ENCODE results near the gene CDHR3. TPM values are rescaled to one million over a fixed set of nuclear protein-coding genes. Genes with fewer than 3 reads are reported as not detected.

Gene CDHR3
- total RNA-seq, 1 donor from 2014 or later: 10.6 TPM

DNA sequence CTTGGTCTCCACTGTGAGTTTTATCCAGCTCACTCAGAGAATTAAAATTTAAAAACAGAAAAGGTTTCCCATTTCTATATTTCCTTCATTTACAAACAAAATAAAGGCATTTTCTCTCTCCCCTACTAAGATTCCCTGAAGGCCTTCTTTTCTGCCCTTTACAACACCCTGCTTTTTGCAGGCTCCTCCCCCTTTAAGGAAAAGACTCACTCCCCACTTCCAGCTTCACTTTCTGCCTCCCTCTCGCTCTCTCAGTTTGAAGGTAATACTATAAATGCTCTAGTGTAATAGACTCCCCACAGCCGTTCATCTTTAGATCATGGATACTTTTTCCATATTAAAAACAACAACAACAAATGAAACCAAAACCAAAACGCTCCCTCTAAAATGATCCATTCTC is 53.3 kb downstream of the CDHR3 start:
- no peak for TF ChIP-seq CTCF (IDR thresholded peaks at IDR 0.05; ENCODE audit: unreplicated experiment)
- Mint-ChIP-seq H3K36me3 (ENCODE audit: low read depth, unreplicated experiment) (no peaks in the 10 kb centered on the region), H3K27me3 (ENCODE audit: unreplicated experiment) (peaks cover 2% of the 10 kb centered on the region), H3K4me1 (ENCODE audit: unreplicated experiment) (peaks cover 2% of the 10 kb centered on the region), H3K4me3 (ENCODE audit: unreplicated experiment) (no peak overlapping the region), H3K27ac (ENCODE audit: unreplicated experiment) (no peak overlapping the region), H3K9me3 (ENCODE audit: unreplicated experiment) (no peaks in the 10 kb centered on the region)
- no peak for DNase-seq (ENCODE audit: low spot score)

DNA sequence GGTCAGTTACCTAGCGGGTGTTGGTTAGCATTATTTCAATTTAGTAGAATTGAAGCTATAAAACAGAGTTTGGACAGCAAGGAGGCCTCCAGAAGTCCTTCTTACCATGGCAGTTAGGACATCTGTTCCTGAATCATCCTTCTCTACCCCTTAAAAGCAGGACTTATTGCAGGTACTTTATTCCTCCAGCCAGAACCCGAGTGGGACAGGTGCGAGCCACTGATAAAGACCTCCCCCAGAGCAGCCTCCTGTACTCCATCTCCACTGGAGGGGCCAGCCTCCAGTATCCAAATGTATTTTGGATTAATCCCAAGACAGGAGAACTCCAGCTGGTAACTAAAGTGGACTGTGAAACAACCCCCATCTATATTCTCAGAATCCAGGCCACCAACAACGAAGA is 54.6 kb downstream of the CDHR3 start:
- no peaks in the 10 kb centered on the region for H3K9me3 Mint-ChIP-seq (ENCODE audit: unreplicated experiment)
- H3K4me1 Mint-ChIP-seq (ENCODE audit: unreplicated experiment): peaks cover 2% of the 10 kb centered on the region
- no peak overlapping the region for H3K4me3 Mint-ChIP-seq (ENCODE audit: unreplicated experiment)
- H3K36me3 Mint-ChIP-seq (ENCODE audit: low read depth, unreplicated experiment): no peaks in the 10 kb centered on the region
- no peak overlapping the region for H3K27ac Mint-ChIP-seq (ENCODE audit: unreplicated experiment)
- TF ChIP-seq CTCF (IDR thresholded peaks at IDR 0.05; ENCODE audit: unreplicated experiment): no peak
- no peak for DNase-seq (ENCODE audit: low spot score)
- peaks cover 3% of the 10 kb centered on the region for H3K27me3 Mint-ChIP-seq (ENCODE audit: unreplicated experiment)

GRCh38 chr7:106018566-106019469 is 55.8 kb downstream of the CDHR3 start:
- Mint-ChIP-seq H3K4me3 (ENCODE audit: unreplicated experiment) (no peak overlapping the region), H3K9me3 (ENCODE audit: unreplicated experiment) (no peaks in the 10 kb centered on the region), H3K27ac (ENCODE audit: unreplicated experiment) (no peak overlapping the region), H3K4me1 (ENCODE audit: unreplicated experiment) (peaks cover 2% of the 10 kb centered on the region), H3K27me3 (ENCODE audit: unreplicated experiment) (peaks cover 3% of the 10 kb centered on the region), H3K36me3 (ENCODE audit: low read depth, unreplicated experiment) (no peaks in the 10 kb centered on the region)
- no peak for TF ChIP-seq CTCF (IDR thresholded peaks at IDR 0.05; ENCODE audit: unreplicated experiment)
- DNase-seq (ENCODE audit: low spot score): no peak

DNA sequence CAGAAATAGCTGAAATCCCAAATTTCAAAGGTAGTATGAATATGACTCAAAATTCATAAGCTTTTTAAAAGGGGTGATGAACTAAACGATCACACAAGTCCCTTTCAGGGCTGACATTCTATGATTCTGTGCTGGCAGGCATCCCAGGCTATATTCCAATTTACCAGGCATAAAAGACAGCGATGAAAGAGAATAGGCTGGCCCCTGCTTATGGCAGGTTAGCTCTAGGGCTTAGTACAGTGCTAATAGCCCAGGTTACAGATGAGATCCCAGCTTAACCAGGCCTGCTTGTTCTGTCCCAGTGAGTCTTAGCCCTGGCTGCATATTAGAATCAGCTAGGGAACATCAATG is 56.4 kb downstream of the CDHR3 start:
- H3K4me1 Mint-ChIP-seq (ENCODE audit: unreplicated experiment): peaks cover 2% of the 10 kb centered on the region
- peaks cover 3% of the 10 kb centered on the region for H3K27me3 Mint-ChIP-seq (ENCODE audit: unreplicated experiment)
- TF ChIP-seq CTCF (IDR thresholded peaks at IDR 0.05; ENCODE audit: unreplicated experiment): no peak
- H3K27ac Mint-ChIP-seq (ENCODE audit: unreplicated experiment): no peak overlapping the region
- no peak overlapping the region for H3K4me3 Mint-ChIP-seq (ENCODE audit: unreplicated experiment)
- H3K36me3 Mint-ChIP-seq (ENCODE audit: low read depth, unreplicated experiment): no peaks in the 10 kb centered on the region
- H3K9me3 Mint-ChIP-seq (ENCODE audit: unreplicated experiment): no peaks in the 10 kb centered on the region
- DNase-seq (ENCODE audit: low spot score): no peak

Measured in endothelial cell (in vitro differentiated cells).